WTC11 (cell line): Measurements from ENCODE around the gene SPINK8. TPM values are rescaled to one million over a fixed set of nuclear protein-coding genes. Genes with fewer than 3 reads are reported as not detected.

ENCODE experiments used
- ATAC-seq: fragments of 200-7000 bp; cut with Tn5 transposase; 2 replicates; pipeline ENCODE4 v1.10.0; 2021; ENCODE audit warnings: mild to moderate bottlenecking, moderate library complexity
- CTCF ChIA-PET: fragments of 300-600 bp; sonication (Branson Sonifier 250); formaldehyde crosslinking; loops from one replicate; lab custom pipeline; 2021; ENCODE audit warnings: antibody characterized with exemption; lab: Charles Lee
- POLR2A ChIA-PET: fragments of 350-600 bp; sonication (Branson Sonifier 250); formaldehyde crosslinking; loops from one replicate; lab custom pipeline; 2021; ENCODE audit warnings: antibody characterized with exemption; lab: Charles Lee
- DNase-seq: peaks from one replicate; pipeline ENCODE4 v3.0.0; 2021; ENCODE audit warnings: low spot score
- H3K27ac Mint-ChIP-seq: 2 replicates; pipeline ENCODE4 v1.8.0; 2021; ENCODE audit warnings: mixed read lengths
- H3K27me3 Mint-ChIP-seq: 2 replicates; pipeline ENCODE4 v1.8.0; 2021; ENCODE audit warnings: low read depth, mild to moderate bottlenecking, moderate library complexity, mixed read lengths
- H3K36me3 Mint-ChIP-seq: 2 replicates; pipeline ENCODE4 v1.8.0; 2021; ENCODE audit warnings: mixed read lengths
- H3K4me1 Mint-ChIP-seq: 2 replicates; pipeline ENCODE4 v1.8.0; 2022; ENCODE audit warnings: mixed read lengths
- H3K4me3 Mint-ChIP-seq: 2 replicates; pipeline ENCODE4 v1.8.0; 2021; ENCODE audit warnings: mild to moderate bottlenecking, moderate library complexity, mixed read lengths
- H3K9me3 Mint-ChIP-seq: 2 replicates; pipeline ENCODE4 v1.8.0; 2021; ENCODE audit warnings: mixed read lengths
- AR ChIP-seq: fragments of 250-450 bp; sonication (Bioruptor Pico); IDR thresholded peaks from 2 replicates; pipeline ENCODE4 v1.9.0; 2021; ENCODE audit warnings: mild to moderate bottlenecking
- ATF2 ChIP-seq: sonication (generic); formaldehyde crosslinking; IDR thresholded peaks from 2 replicates; pipeline ENCODE4 v1.8.1; 2022; ENCODE audit warnings: low read depth, missing genetic modification reagents, borderline replicate concordance
- ATF6 ChIP-seq: sonication (generic); formaldehyde crosslinking; IDR thresholded peaks from 2 replicates; pipeline ENCODE4 v1.8.1; 2023; ENCODE audit warnings: mild to moderate bottlenecking, missing genetic modification reagents
- CDX4 ChIP-seq: fragments of 250-450 bp; sonication (Bioruptor Pico); IDR thresholded peaks from 2 replicates; pipeline ENCODE4 v1.9.0; 2021; ENCODE audit warnings: moderate library complexity, mild to moderate bottlenecking, inconsistent platforms, borderline replicate concordance
- CREB1 ChIP-seq: sonication (generic); formaldehyde crosslinking; IDR thresholded peaks from 2 replicates; pipeline ENCODE4 v1.8.0; 2023; ENCODE audit warnings: mild to moderate bottlenecking, missing genetic modification reagents
- CTCF ChIP-seq: fragments of 200-600 bp; IDR thresholded peaks from 2 replicates; pipeline ENCODE4 v1.8.0; 2022; ENCODE audit warnings: antibody characterized with exemption
- FOXP4 ChIP-seq: sonication (generic); formaldehyde crosslinking; IDR thresholded peaks from 2 replicates; pipeline ENCODE4 v1.8.0; 2022; ENCODE audit warnings: mild to moderate bottlenecking, missing genetic modification reagents
- GRHL2 ChIP-seq: fragments of 250-450 bp; sonication (Bioruptor Pico); IDR thresholded peaks from 2 replicates; pipeline ENCODE4 v1.8.0; 2022; ENCODE audit warnings: mild to moderate bottlenecking, moderate library complexity; ENCODE audit not compliant: insufficient replicate concordance, severe bottlenecking
- MAX ChIP-seq: sonication (generic); formaldehyde crosslinking; IDR thresholded peaks from 2 replicates; pipeline ENCODE4 v1.8.0; 2022; ENCODE audit warnings: mild to moderate bottlenecking, missing genetic modification reagents
- MXD4 ChIP-seq: fragments of 250-450 bp; sonication (Bioruptor Pico); IDR thresholded peaks from 2 replicates; pipeline ENCODE4 v1.8.0; 2021; ENCODE audit warnings: mild to moderate bottlenecking, moderate library complexity, borderline replicate concordance
- NR1H2 ChIP-seq: sonication (generic); formaldehyde crosslinking; IDR thresholded peaks from 2 replicates; pipeline ENCODE4 v1.9.0; 2021; ENCODE audit warnings: mild to moderate bottlenecking, moderate library complexity, missing genetic modification reagents
- TCF7 ChIP-seq: sonication (generic); formaldehyde crosslinking; IDR thresholded peaks from 2 replicates; pipeline ENCODE4 v1.8.0; 2022; ENCODE audit warnings: mild to moderate bottlenecking, low read depth, missing genetic modification reagents, moderate library complexity
- TEAD4 ChIP-seq: sonication (generic); formaldehyde crosslinking; IDR thresholded peaks from 2 replicates; pipeline ENCODE4 v1.8.0; 2022; ENCODE audit warnings: mild to moderate bottlenecking, missing genetic modification reagents
- ZBTB43 ChIP-seq: sonication (generic); formaldehyde crosslinking; IDR thresholded peaks from 2 replicates; pipeline ENCODE4 v1.8.1; 2023; ENCODE audit warnings: mild to moderate bottlenecking, missing genetic modification reagents
- ZNF317 ChIP-seq: sonication (generic); formaldehyde crosslinking; IDR thresholded peaks from 2 replicates; pipeline ENCODE4 v1.8.1; 2023; ENCODE audit warnings: low read depth, mild to moderate bottlenecking, moderate library complexity, missing genetic modification reagents, borderline replicate concordance
- ZNF671 ChIP-seq: fragments of 250-450 bp; sonication (Bioruptor Pico); IDR thresholded peaks from 2 replicates; pipeline ENCODE4 v1.8.0; 2021; ENCODE audit warnings: mild to moderate bottlenecking
- total RNA-seq: library from RNA; stranded (reverse); gene quantifications from 3 replicates; pipeline ENCODE4 v1.2.3, GENCODE V29; 2021

SPINK8 gene
- total RNA-seq, 1 experiment from 2014 or later: not detected

- TF ChIP-seq FOXP4 (CRISPR knock-in tag): no peak
- no peak for TF ChIP-seq NR1H2 (CRISPR knock-in tag)
Measured at GRCh38 chr3:48353987-48354386, 20.5 kb upstream of the SPINK8 start (continued).

- POLR2A ChIA-PET: no interaction called here
- Mint-ChIP-seq H3K36me3 (no peaks in the 10 kb centered on the region), H3K4me1 (no peaks in the 10 kb centered on the region), H3K4me3 (no peak overlapping the region), H3K27me3 (peaks cover 53% of the 10 kb centered on the region), H3K9me3 (peaks cover 15% of the 10 kb centered on the region), H3K27ac (no peak overlapping the region)
- CTCF ChIA-PET: interaction anchor here (2.0 to 2.4 kb wide), 2 partner anchors 48 to 84 kb away, joined by 4 to 9 read pairs; no protein-coding TSS in a partner anchor
- no peak for TF ChIP-seq CTCF
- TF ChIP-seq ATF6 (CRISPR knock-in tag): no peak
- no peak for TF ChIP-seq CDX4 (CRISPR knock-in tag)
- TF ChIP-seq CREB1 (CRISPR knock-in tag): no peak
- TF ChIP-seq ZBTB43: no peak
- TF ChIP-seq GRHL2 (CRISPR knock-in tag): no peak
- no peak for ATAC-seq
- no peak for DNase-seq
Measured at GRCh38 chr3:48352546-48352945, 19.1 kb upstream of the SPINK8 start.

GRCh38 chr3:48347500-48347899, 14.0 kb upstream of the SPINK8 start:
- ATAC-seq: no peak
- H3K27ac Mint-ChIP-seq: no peak overlapping the region
- H3K27me3 Mint-ChIP-seq: peaks cover 45% of the 10 kb centered on the region
- POLR2A ChIA-PET: no interaction called here
- no peaks in the 10 kb centered on the region for H3K36me3 Mint-ChIP-seq
- no peaks in the 10 kb centered on the region for H3K4me1 Mint-ChIP-seq
- H3K9me3 Mint-ChIP-seq: no peaks in the 10 kb centered on the region
- DNase-seq: no peak
- CTCF ChIA-PET: interaction anchor here (0.8 to 2.6 kb wide), 4 partner anchors 53 to 153 kb away, joined by 3 to 11 read pairs (median 5); no protein-coding TSS in a partner anchor
- no peak overlapping the region for H3K4me3 Mint-ChIP-seq
- TF ChIP-seq TCF7 (CRISPR knock-in tag) (no peak), ATF6 (CRISPR knock-in tag) (no peak), ZNF317 (CRISPR knock-in tag) (no peak), ZNF671 (CRISPR knock-in tag) (no peak), CDX4 (CRISPR knock-in tag) (no peak), ATF2 (CRISPR knock-in tag) (no peak), MXD4 (CRISPR knock-in tag) (no peak), MAX (CRISPR knock-in tag) (no peak), AR (CRISPR knock-in tag) (no peak), TEAD4 (no peak)
